GM21447 (cell line): ENCODE measurements around the gene MGAM2.

Experiments
- ATAC-seq: cut with Tn5 transposase; IDR thresholded peaks from one replicate; pipeline ENCODE4 v1.9.1; 2021; ENCODE audit not compliant: unreplicated experiment

The MGAM2 gene

GRCh38 chr7:142120524-142120923 lies 9.0 kb downstream of the MGAM2 start:
- no peak for ATAC-seq

GRCh38 chr7:142123184-142123583 lies 11.7 kb downstream of the MGAM2 start:
- ATAC-seq: no peak

GRCh38 chr7:142125256-142125955 lies 13.9 kb downstream of the MGAM2 start:
- no peak for ATAC-seq

- ATAC-seq: no peak
Measured at GRCh38 chr7:142130267-142130666, 18.7 kb downstream of the MGAM2 start.

- no peak for ATAC-seq
Measured at GRCh38 chr7:142131439-142132185, 20.1 kb downstream of the MGAM2 start.

- no peak for ATAC-seq
Measured at GRCh38 chr7:142133731-142134148, 22.2 kb downstream of the MGAM2 start.

- no peak for ATAC-seq
Measured at GRCh38 chr7:142134909-142135308, 23.4 kb downstream of the MGAM2 start.

- ATAC-seq: no peak
Measured at GRCh38 chr7:142138996-142139395, 27.5 kb downstream of the MGAM2 start.

GRCh38 chr7:142139597-142140400 lies 28.3 kb downstream of the MGAM2 start:
- ATAC-seq: no peak

- no peak for ATAC-seq
Measured at GRCh38 chr7:142140401-142140959, 29.0 kb downstream of the MGAM2 start.

GRCh38 chr7:142142702-142143101 lies 31.2 kb downstream of the MGAM2 start:
- ATAC-seq: no peak

- ATAC-seq: no peak
Measured at GRCh38 chr7:142146124-142146523, 34.6 kb downstream of the MGAM2 start.

- ATAC-seq: no peak
Measured at GRCh38 chr7:142150356-142150755, 38.8 kb downstream of the MGAM2 start.

GRCh38 chr7:142150869-142151268 lies 39.4 kb downstream of the MGAM2 start:
- ATAC-seq: no peak

- ATAC-seq: peak; percentile 60
Measured at GRCh38 chr7:142152076-142152475, 40.6 kb downstream of the MGAM2 start.

- ATAC-seq: no peak
Measured at GRCh38 chr7:142153400-142153799, 41.9 kb downstream of the MGAM2 start.

- ATAC-seq: no peak
Measured at GRCh38 chr7:142158736-142159496, 47.4 kb downstream of the MGAM2 start.

GRCh38 chr7:142161921-142162320 lies 50.4 kb downstream of the MGAM2 start:
- ATAC-seq: no peak

GRCh38 chr7:142168746-142169145 lies 57.2 kb downstream of the MGAM2 start:
- no peak for ATAC-seq

GRCh38 chr7:142172932-142173331 lies 61.4 kb downstream of the MGAM2 start:
- ATAC-seq: no peak

- no peak for ATAC-seq
Measured at GRCh38 chr7:142174441-142174840, 62.9 kb downstream of the MGAM2 start.
